ENCODE data around the gene PEX14. TPM values are rescaled to one million over a fixed set of nuclear protein-coding genes. Genes with fewer than 3 reads are reported as not detected.

The PEX14 gene
- total and polyA plus RNA-seq, 2 experiments from 2014 or later: 10.0 to 20.9 TPM

DNA sequence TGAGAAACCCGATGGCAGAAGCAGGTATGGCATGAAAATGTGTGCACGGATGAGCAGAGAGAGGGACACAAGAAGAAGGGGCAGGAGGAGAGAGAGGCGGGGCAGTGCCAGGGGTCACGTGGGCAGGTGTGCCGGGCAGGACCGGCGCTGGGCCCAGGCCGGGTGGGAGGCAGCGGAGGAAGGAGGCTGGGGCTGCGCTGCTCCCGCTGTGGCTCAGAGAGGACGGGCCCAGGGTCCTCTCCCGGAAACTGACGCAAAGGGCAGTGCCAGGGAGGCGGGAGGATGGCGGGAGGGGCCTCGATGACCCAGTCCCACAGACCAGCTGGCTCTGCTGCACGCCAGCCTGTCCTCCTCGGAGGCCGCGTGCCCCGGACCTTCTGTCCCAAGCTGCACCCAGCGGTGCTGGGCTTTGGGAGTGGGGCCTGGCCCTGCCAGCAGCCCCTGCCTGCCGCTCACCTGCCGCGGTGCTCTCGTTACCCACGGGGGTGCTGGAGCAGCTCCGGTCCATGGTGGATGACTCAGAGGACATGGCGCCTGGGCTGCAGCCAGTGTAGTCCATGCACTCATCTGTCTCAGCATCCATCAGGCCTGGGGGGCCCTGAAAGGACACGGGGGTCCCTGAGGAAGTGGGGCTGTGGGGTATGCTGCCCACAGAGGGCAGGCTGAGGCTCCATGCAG is 167.8 kb downstream of the PEX14 start:
- Histone ChIP-seq H3K27ac (no peak overlapping the region), H3K4me2 (no peak overlapping the region), H3K79me2 (no peaks in the 10 kb centered on the region), H3K4me3 (no peak overlapping the region), H3K9me2 (replicated peaks; ENCODE audit: insufficient read depth) (no peaks in the 10 kb centered on the region), H4K20me1 (ENCODE audit: insufficient read depth, poor library complexity, severe bottlenecking) (no peaks in the 10 kb centered on the region), H3K4me1 (ENCODE audit: insufficient read depth) (peaks cover 6% of the 10 kb centered on the region), H3K36me3 (replicated peaks; ENCODE audit: insufficient read depth, low read depth) (no peaks in the 10 kb centered on the region), H3K9me3 (ENCODE audit: low read depth) (no peaks in the 10 kb centered on the region), H3K27me3 (peaks cover 11% of the 10 kb centered on the region), H2AFZ (no peak overlapping the region)
- TF ChIP-seq, protein P1, sequence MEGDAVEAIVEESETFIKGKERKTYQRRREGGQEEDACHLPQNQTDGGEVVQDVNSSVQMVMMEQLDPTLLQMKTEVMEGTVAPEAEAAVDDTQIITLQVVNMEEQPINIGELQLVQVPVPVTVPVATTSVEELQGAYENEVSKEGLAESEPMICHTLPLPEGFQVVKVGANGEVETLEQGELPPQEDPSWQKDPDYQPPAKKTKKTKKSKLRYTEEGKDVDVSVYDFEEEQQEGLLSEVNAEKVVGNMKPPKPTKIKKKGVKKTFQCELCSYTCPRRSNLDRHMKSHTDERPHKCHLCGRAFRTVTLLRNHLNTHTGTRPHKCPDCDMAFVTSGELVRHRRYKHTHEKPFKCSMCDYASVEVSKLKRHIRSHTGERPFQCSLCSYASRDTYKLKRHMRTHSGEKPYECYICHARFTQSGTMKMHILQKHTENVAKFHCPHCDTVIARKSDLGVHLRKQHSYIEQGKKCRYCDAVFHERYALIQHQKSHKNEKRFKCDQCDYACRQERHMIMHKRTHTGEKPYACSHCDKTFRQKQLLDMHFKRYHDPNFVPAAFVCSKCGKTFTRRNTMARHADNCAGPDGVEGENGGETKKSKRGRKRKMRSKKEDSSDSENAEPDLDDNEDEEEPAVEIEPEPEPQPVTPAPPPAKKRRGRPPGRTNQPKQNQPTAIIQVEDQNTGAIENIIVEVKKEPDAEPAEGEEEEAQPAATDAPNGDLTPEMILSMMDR (IDR thresholded peaks at IDR 0.05; ENCODE audit: poor library complexity): no peak
- no peak for TF ChIP-seq EZH2 (IDR thresholded peaks at IDR 0.05; ENCODE audit: borderline replicate concordance)
- TF ChIP-seq EZH2phosphoT487 (IDR thresholded peaks at IDR 0.05; ENCODE audit: low read depth, severe bottlenecking, unreplicated experiment): no peak
- DNase-seq (ENCODE audit: low spot score): no peak
- 92% methylated on average over 23 of the region's 31 CpGs for WGBS (ENCODE audit: low lambda C conversion rate, missing lambda C conversion rate)

GRCh38 chr1:10643607-10644306 is 169.0 kb downstream of the PEX14 start:
- H3K27me3 ChIP-seq: peaks cover 3% of the 10 kb centered on the region
- no peaks in the 10 kb centered on the region for H3K9me3 ChIP-seq (ENCODE audit: low read depth)
- H3K36me3 ChIP-seq (replicated peaks; ENCODE audit: insufficient read depth, low read depth): no peaks in the 10 kb centered on the region
- TF ChIP-seq, protein P1 (IDR thresholded peaks at IDR 0.05; ENCODE audit: poor library complexity): no peak
- TF ChIP-seq EZH2phosphoT487 (IDR thresholded peaks at IDR 0.05; ENCODE audit: low read depth, severe bottlenecking, unreplicated experiment): no peak
- no peak for TF ChIP-seq EZH2 (IDR thresholded peaks at IDR 0.05; ENCODE audit: borderline replicate concordance)
- H3K79me2 ChIP-seq: no peaks in the 10 kb centered on the region
- H3K4me3 ChIP-seq: no peak overlapping the region
- no peak for DNase-seq (ENCODE audit: low spot score)
- H3K27ac ChIP-seq: no peak overlapping the region
- no peaks in the 10 kb centered on the region for H3K9me2 ChIP-seq (replicated peaks; ENCODE audit: insufficient read depth)
- no peaks in the 10 kb centered on the region for H3K4me1 ChIP-seq (ENCODE audit: insufficient read depth)
- WGBS (ENCODE audit: low lambda C conversion rate, missing lambda C conversion rate): 88% methylated on average over 17 of the region's 17 CpGs
- no peak overlapping the region for H3K4me2 ChIP-seq
- H2AFZ ChIP-seq: no peak overlapping the region
- H4K20me1 ChIP-seq (ENCODE audit: insufficient read depth, poor library complexity, severe bottlenecking): no peaks in the 10 kb centered on the region

DNA sequence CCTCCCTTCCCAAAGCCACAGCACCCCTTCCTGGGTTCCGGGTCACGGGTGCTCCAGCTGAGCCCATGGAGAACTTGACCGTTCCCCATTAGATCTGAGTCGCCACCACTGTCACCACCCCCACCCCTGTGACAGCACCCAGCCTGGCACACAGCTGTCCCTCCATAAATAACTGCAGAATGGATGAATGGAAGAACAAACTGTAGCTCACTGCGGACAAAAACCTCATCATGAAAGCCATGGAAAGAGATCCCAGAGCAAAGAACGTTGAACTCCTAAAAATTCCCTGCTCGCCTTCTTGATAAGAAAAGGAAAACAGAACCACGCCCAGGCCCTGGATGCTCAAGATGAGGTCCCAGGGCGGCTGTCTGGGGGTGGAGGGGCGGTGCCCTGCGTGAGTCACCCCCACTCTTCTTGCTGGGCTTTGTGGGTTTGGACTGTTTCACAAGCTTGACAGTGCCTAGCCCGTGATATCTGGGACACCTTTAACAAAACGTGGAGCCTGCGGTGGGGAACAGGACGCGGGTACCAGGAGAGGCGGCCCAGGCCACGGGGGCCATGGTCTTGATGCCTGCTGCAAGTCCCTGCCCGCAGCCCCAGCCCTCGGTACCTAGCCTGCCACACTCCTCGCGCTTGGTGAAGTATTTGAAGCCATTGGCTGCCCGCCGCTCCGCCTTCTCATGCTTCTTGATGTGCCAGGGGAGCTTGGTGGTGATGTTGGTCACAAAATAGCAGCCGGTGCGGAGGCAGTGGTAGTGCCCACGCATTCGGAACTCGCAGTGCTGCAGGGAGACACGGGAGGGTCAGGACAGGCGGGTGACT is 169.8 kb downstream of the PEX14 start:
- H4K20me1 ChIP-seq (ENCODE audit: insufficient read depth, poor library complexity, severe bottlenecking): no peaks in the 10 kb centered on the region
- DNase-seq (ENCODE audit: low spot score): no peak
- no peaks in the 10 kb centered on the region for H3K79me2 ChIP-seq
- H3K36me3 ChIP-seq (replicated peaks; ENCODE audit: insufficient read depth, low read depth): no peaks in the 10 kb centered on the region
- H3K4me2 ChIP-seq: no peak overlapping the region
- no peak overlapping the region for H2AFZ ChIP-seq
- H3K4me1 ChIP-seq (ENCODE audit: insufficient read depth): no peaks in the 10 kb centered on the region
- H3K27me3 ChIP-seq: no peaks in the 10 kb centered on the region
- H3K27ac ChIP-seq: no peak overlapping the region
- WGBS (ENCODE audit: low lambda C conversion rate, missing lambda C conversion rate): 93% methylated on average over 31 of the region's 32 CpGs
- H3K9me2 ChIP-seq (replicated peaks; ENCODE audit: insufficient read depth): no peaks in the 10 kb centered on the region
- no peak overlapping the region for H3K4me3 ChIP-seq
- no peaks in the 10 kb centered on the region for H3K9me3 ChIP-seq (ENCODE audit: low read depth)
- TF ChIP-seq EZH2phosphoT487 (IDR thresholded peaks at IDR 0.05; ENCODE audit: low read depth, severe bottlenecking, unreplicated experiment) (no peak), EZH2 (IDR thresholded peaks at IDR 0.05; ENCODE audit: borderline replicate concordance) (no peak)
- TF ChIP-seq, protein P1 (IDR thresholded peaks at IDR 0.05; ENCODE audit: poor library complexity): no peak

Data from hepatocyte (in vitro differentiated cells).